Measurements from ENCODE around the gene KRT2. TPM values are rescaled to one million over a fixed set of nuclear protein-coding genes. Genes with fewer than 3 reads are reported as not detected.

Gene KRT2
- total RNA-seq, 1 experiment from 2014 or later = not detected

GRCh38 chr12:52616680-52617402 is 35.2 kb downstream of the KRT2 start:
- DNase-seq (ENCODE audit: low read depth) = no peak

- DNase-seq (ENCODE audit: low read depth) = no peak
Measured at GRCh38 chr12:52615912-52616311, 36.1 kb downstream of the KRT2 start.

GRCh38 chr12:52615208-52615868 is 36.7 kb downstream of the KRT2 start:
- no peak for DNase-seq (ENCODE audit: low read depth)

- no peak for DNase-seq (ENCODE audit: low read depth)
Measured at GRCh38 chr12:52614381-52615207, 37.4 kb downstream of the KRT2 start.

- no peak for DNase-seq (ENCODE audit: low read depth)
Measured at GRCh38 chr12:52613384-52614030, 38.5 kb downstream of the KRT2 start.

- DNase-seq (ENCODE audit: low read depth) = no peak
Measured at GRCh38 chr12:52612431-52613383, 39.3 kb downstream of the KRT2 start.

- DNase-seq (ENCODE audit: low read depth) = no peak
Measured at GRCh38 chr12:52611080-52611468, 40.9 kb downstream of the KRT2 start.

- DNase-seq (ENCODE audit: low read depth) = no peak
Measured at GRCh38 chr12:52608826-52609630, 43.0 kb downstream of the KRT2 start.

- no peak for DNase-seq (ENCODE audit: low read depth)
Measured at GRCh38 chr12:52608161-52608560, 43.9 kb downstream of the KRT2 start.

GRCh38 chr12:52607314-52607713 is 44.7 kb downstream of the KRT2 start:
- DNase-seq (ENCODE audit: low read depth) = no peak

GRCh38 chr12:52606581-52607218 is 45.3 kb downstream of the KRT2 start:
- DNase-seq (ENCODE audit: low read depth) = no peak

- no peak for DNase-seq (ENCODE audit: low read depth)
Measured at GRCh38 chr12:52606096-52606495, 45.9 kb downstream of the KRT2 start.

- no peak for DNase-seq (ENCODE audit: low read depth)
Measured at GRCh38 chr12:52605542-52605941, 46.5 kb downstream of the KRT2 start.

- no peak for DNase-seq (ENCODE audit: low read depth)
Measured at GRCh38 chr12:52604859-52605258, 47.2 kb downstream of the KRT2 start.

- no peak for DNase-seq (ENCODE audit: low read depth)
Measured at GRCh38 chr12:52603314-52603713, 48.7 kb downstream of the KRT2 start.

- DNase-seq (ENCODE audit: low read depth) = no peak
Measured at GRCh38 chr12:52602552-52602951, 49.5 kb downstream of the KRT2 start.

GRCh38 chr12:52601671-52602070 is 50.3 kb downstream of the KRT2 start:
- DNase-seq (ENCODE audit: low read depth) = no peak

- DNase-seq (ENCODE audit: low read depth) = no peak
Measured at GRCh38 chr12:52600941-52601481, 51.0 kb downstream of the KRT2 start, which contains the start of gene KRT72. TSS of gene KRT72 (minus strand) at chr12:52601463. CDS start at chr12:52601452, 11 bp downstream.

GRCh38 chr12:52600475-52600874 is 51.5 kb downstream of the KRT2 start:
- DNase-seq (ENCODE audit: low read depth) = no peak

Measured in RPMI7951 (cell line).